ENCODE results near the gene SLC16A9. TPM values are rescaled to one million over a fixed set of nuclear protein-coding genes. Genes with fewer than 3 reads are reported as not detected.
A peak's percentile ranks its signal among the peaks of the same experiment; 100 is the strongest.

Gene SLC16A9
- total and polyA plus RNA-seq, 2 experiments from 2014 or later: not detected

- 76 to 82% methylated on average over 1 of the region's 1 CpG for WGBS, 2 experiments (ENCODE audit: low coverage in 1 of 2, low lambda C conversion rate in 2 of 2, missing lambda C conversion rate in 2 of 2)
- TF ChIP-seq EZH2 (IDR thresholded peaks at IDR 0.05; ENCODE audit: insufficient read depth, poor library complexity, severe bottlenecking): no peak
- TF ChIP-seq EZH2phosphoT487 (IDR thresholded peaks at IDR 0.05; ENCODE audit: insufficient read depth, low read depth): no peak
- Histone ChIP-seq H3K9me3 (ENCODE audit: low read depth) (no peaks in the 10 kb centered on the region), H3K4me1 (ENCODE audit: insufficient read depth) (no peaks in the 10 kb centered on the region), H3K4me3 (no peak overlapping the region), H3F3A (ENCODE audit: insufficient read depth) (no peaks in the 10 kb centered on the region), H3K27ac (no peak overlapping the region), H4K20me1 (ENCODE audit: insufficient read depth) (no peaks in the 10 kb centered on the region), H3K27me3 (replicated peaks; ENCODE audit: insufficient read depth) (no peaks in the 10 kb centered on the region), H3K36me3 (ENCODE audit: low read depth) (no peaks in the 10 kb centered on the region), H3K9me2 (ENCODE audit: insufficient read depth) (no peaks in the 10 kb centered on the region), H2AFZ (no peak overlapping the region), H3K79me2 (ENCODE audit: insufficient read depth) (no peaks in the 10 kb centered on the region), H3K4me2 (ENCODE audit: unreplicated experiment) (no peak overlapping the region), H3K9ac (no peak overlapping the region)
- in situ Hi-C loops (cut with MboI): no loop called here
- DNase-seq: peak; percentile 32
These were observed 54.3 kb downstream of the SLC16A9 start for GRCh38 chr10:59655309-59655708.

DNA sequence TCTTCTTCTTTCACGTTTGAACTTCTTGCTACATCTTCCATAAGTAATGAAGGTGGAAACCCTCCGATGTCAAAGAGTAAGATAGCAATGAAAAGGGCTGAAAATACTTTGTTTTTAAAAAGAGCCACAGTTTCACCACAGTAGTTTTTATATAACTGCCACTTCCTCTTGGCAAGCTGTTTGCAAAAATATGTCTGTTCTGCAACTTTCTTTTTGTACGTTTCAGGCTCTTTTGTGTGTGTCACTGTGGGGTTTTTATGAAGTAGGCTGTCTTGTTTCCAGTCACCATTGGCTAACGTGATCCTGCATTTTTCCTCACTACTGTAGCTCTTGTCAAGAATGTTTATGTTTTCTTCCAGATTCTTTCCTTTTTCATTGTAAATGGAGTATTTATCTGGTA lies 55.6 kb downstream of the SLC16A9 start:
- no peaks in the 10 kb centered on the region for H3K79me2 ChIP-seq (ENCODE audit: insufficient read depth)
- H3K27ac ChIP-seq: no peak overlapping the region
- H3K27me3 ChIP-seq (replicated peaks; ENCODE audit: insufficient read depth): no peaks in the 10 kb centered on the region
- H4K20me1 ChIP-seq (ENCODE audit: insufficient read depth): no peaks in the 10 kb centered on the region
- in situ Hi-C loops (cut with MboI): no loop called here
- no peaks in the 10 kb centered on the region for H3K9me3 ChIP-seq (ENCODE audit: low read depth)
- no peak overlapping the region for H3K9ac ChIP-seq
- no peak overlapping the region for H2AFZ ChIP-seq
- no peaks in the 10 kb centered on the region for H3K9me2 ChIP-seq (ENCODE audit: insufficient read depth)
- H3K36me3 ChIP-seq (ENCODE audit: low read depth): no peaks in the 10 kb centered on the region
- H3K4me3 ChIP-seq: no peak overlapping the region
- no peaks in the 10 kb centered on the region for H3K4me1 ChIP-seq (ENCODE audit: insufficient read depth)
- H3K4me2 ChIP-seq (ENCODE audit: unreplicated experiment): no peak overlapping the region
- H3F3A ChIP-seq (ENCODE audit: insufficient read depth): no peaks in the 10 kb centered on the region
- DNase-seq: no peak
- whole genome bisulfite sequencing, 2 experiments (ENCODE audit: low coverage in 1 of 2, low lambda C conversion rate in 2 of 2, missing lambda C conversion rate in 2 of 2): 18 to 20% methylated on average over 4 of the region's 4 CpGs
- TF ChIP-seq EZH2 (IDR thresholded peaks at IDR 0.05; ENCODE audit: insufficient read depth, poor library complexity, severe bottlenecking) (no peak), EZH2phosphoT487 (IDR thresholded peaks at IDR 0.05; ENCODE audit: insufficient read depth, low read depth) (no peak)

- no peak overlapping the region for H3K4me2 ChIP-seq (ENCODE audit: unreplicated experiment)
- WGBS, 2 experiments (ENCODE audit: low coverage in 1 of 2, low lambda C conversion rate in 2 of 2, missing lambda C conversion rate in 2 of 2): 44 to 46% methylated on average over 3 of the region's 3 CpGs
These were observed 57.7 kb downstream of the SLC16A9 start for GRCh38 chr10:59651902-59652301.

GRCh38 chr10:59649606-59650346 lies 59.9 kb downstream of the SLC16A9 start:
- TF ChIP-seq EZH2 (IDR thresholded peaks at IDR 0.05; ENCODE audit: insufficient read depth, poor library complexity, severe bottlenecking) (no peak), EZH2phosphoT487 (IDR thresholded peaks at IDR 0.05; ENCODE audit: insufficient read depth, low read depth) (no peak)
- no peak overlapping the region for H3K4me2 ChIP-seq (ENCODE audit: unreplicated experiment)
- WGBS, 2 experiments (ENCODE audit: low coverage in 1 of 2, low lambda C conversion rate in 2 of 2, missing lambda C conversion rate in 2 of 2): 43 to 49% methylated on average over 7 of the region's 7 CpGs

More at GRCh38 chr10:59651902-59652301, 57.7 kb downstream of the SLC16A9 start:
- Histone ChIP-seq H3K9me3 (ENCODE audit: low read depth) (no peaks in the 10 kb centered on the region), H2AFZ (no peak overlapping the region), H3K9me2 (ENCODE audit: insufficient read depth) (no peaks in the 10 kb centered on the region), H3F3A (ENCODE audit: insufficient read depth) (no peaks in the 10 kb centered on the region), H3K4me3 (no peak overlapping the region), H3K36me3 (ENCODE audit: low read depth) (no peaks in the 10 kb centered on the region), H3K79me2 (ENCODE audit: insufficient read depth) (no peaks in the 10 kb centered on the region), H3K27me3 (replicated peaks; ENCODE audit: insufficient read depth) (no peaks in the 10 kb centered on the region), H3K4me1 (ENCODE audit: insufficient read depth) (no peaks in the 10 kb centered on the region), H3K27ac (no peak overlapping the region), H4K20me1 (ENCODE audit: insufficient read depth) (no peaks in the 10 kb centered on the region), H3K9ac (no peak overlapping the region)
- no peak for DNase-seq
- in situ Hi-C loops (cut with MboI): no loop called here
- TF ChIP-seq EZH2 (IDR thresholded peaks at IDR 0.05; ENCODE audit: insufficient read depth, poor library complexity, severe bottlenecking): no peak
- no peak for TF ChIP-seq EZH2phosphoT487 (IDR thresholded peaks at IDR 0.05; ENCODE audit: insufficient read depth, low read depth)

More at GRCh38 chr10:59649606-59650346, 59.9 kb downstream of the SLC16A9 start:
- Histone ChIP-seq H3K27me3 (replicated peaks; ENCODE audit: insufficient read depth) (no peaks in the 10 kb centered on the region), H3K9ac (no peak overlapping the region), H3K27ac (no peak overlapping the region), H3K79me2 (ENCODE audit: insufficient read depth) (no peaks in the 10 kb centered on the region), H2AFZ (no peak overlapping the region), H3K4me1 (ENCODE audit: insufficient read depth) (no peaks in the 10 kb centered on the region), H3F3A (ENCODE audit: insufficient read depth) (no peaks in the 10 kb centered on the region), H4K20me1 (ENCODE audit: insufficient read depth) (no peaks in the 10 kb centered on the region), H3K9me3 (ENCODE audit: low read depth) (no peaks in the 10 kb centered on the region), H3K4me3 (no peak overlapping the region), H3K9me2 (ENCODE audit: insufficient read depth) (no peaks in the 10 kb centered on the region), H3K36me3 (ENCODE audit: low read depth) (no peaks in the 10 kb centered on the region)
- in situ Hi-C loops (cut with MboI): loop anchor here (25.0 kb wide), 2 partner anchors 388 to 788 kb away; no protein-coding TSS in a partner anchor
- no peak for DNase-seq

Measured in GM23248 (cell line).